Loucy (cell line): ENCODE results near the gene RET.

Experiments used
- EZH2phosphoT487 ChIP-seq: fragments of 200-600 bp; IDR thresholded peaks from 2 replicates; pipeline ENCODE4 v1.6.1; 2018; ENCODE audit warnings: antibody characterized with exemption, mild to moderate bottlenecking, moderate library complexity, borderline replicate concordance
- TF ChIP-seq, protein P1 (sequence below): fragments of 200-600 bp; sonication (generic); conservative IDR thresholded peaks from 2 replicates; pipeline ENCODE4 v1.5.1; 2014; ENCODE audit warnings: mild to moderate bottlenecking, antibody characterized with exemption, low read length

DNA sequence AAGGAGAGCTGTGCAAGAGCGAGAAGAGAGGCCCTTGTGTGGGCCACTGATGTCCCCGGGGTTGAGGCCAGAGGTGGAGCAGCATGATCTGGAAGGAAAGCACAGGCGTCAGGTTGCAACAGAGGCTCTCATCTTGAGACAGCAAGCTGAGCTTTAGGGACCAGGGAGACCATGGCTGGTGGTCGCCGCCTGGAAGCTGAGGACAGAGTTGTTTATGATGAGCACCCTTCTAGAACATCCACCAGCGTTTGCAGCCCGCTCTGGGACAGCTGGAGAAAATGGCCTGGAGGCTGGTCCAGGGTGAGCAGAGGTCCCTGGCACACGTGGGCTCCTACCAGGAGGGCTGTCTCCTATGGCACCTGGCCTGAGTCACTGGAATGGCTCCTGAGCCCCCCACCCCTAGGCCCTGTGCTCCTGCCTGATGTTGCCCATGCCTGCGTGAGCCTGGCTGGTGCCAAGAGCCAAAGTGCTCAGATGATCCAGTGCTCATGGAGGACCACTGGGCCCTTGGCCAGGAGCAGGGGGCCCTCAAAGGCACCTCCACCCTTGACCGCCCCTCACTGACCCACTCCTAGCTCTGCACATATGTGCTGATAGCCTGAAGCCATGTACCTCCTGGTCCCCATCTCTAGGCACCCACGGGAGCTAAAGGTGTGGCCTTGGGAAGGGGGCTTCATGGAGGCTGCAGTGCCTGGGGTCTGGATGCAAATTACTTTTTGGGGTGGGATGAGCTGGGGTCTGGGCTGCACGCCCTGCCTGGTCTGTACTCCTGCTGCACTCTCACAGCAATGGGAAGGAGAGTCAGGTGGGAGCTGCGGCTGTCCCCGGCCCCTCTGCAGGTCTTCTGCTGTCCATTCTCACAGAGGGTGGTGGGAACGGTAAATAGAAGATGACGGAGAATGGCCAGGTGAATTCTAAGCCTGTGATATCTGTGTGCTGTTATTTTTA lies 40.1 kb upstream of the RET start:
- TF ChIP-seq, protein P1, sequence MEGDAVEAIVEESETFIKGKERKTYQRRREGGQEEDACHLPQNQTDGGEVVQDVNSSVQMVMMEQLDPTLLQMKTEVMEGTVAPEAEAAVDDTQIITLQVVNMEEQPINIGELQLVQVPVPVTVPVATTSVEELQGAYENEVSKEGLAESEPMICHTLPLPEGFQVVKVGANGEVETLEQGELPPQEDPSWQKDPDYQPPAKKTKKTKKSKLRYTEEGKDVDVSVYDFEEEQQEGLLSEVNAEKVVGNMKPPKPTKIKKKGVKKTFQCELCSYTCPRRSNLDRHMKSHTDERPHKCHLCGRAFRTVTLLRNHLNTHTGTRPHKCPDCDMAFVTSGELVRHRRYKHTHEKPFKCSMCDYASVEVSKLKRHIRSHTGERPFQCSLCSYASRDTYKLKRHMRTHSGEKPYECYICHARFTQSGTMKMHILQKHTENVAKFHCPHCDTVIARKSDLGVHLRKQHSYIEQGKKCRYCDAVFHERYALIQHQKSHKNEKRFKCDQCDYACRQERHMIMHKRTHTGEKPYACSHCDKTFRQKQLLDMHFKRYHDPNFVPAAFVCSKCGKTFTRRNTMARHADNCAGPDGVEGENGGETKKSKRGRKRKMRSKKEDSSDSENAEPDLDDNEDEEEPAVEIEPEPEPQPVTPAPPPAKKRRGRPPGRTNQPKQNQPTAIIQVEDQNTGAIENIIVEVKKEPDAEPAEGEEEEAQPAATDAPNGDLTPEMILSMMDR, result no peak
- no peak for TF ChIP-seq EZH2phosphoT487
